ENCODE results near the gene FYB2.

The FYB2 gene

GRCh38 chr1:56710646-56711045, 108.6 kb downstream of the FYB2 start:
- DNase-seq (ENCODE audit: low read depth): no peak

GRCh38 chr1:56709995-56710394, 109.2 kb downstream of the FYB2 start:
- no peak for DNase-seq (ENCODE audit: low read depth)

- no peak for DNase-seq (ENCODE audit: low read depth)
These were observed 109.8 kb downstream of the FYB2 start for GRCh38 chr1:56709269-56709880.

- DNase-seq (ENCODE audit: low read depth): no peak
These were observed 111.8 kb downstream of the FYB2 start for GRCh38 chr1:56707379-56707778.

- DNase-seq (ENCODE audit: low read depth): no peak
These were observed 115.5 kb downstream of the FYB2 start for GRCh38 chr1:56703747-56704146.

GRCh38 chr1:56696663-56697062, 122.5 kb downstream of the FYB2 start:
- DNase-seq (ENCODE audit: low read depth): no peak

GRCh38 chr1:56688522-56689026, 130.6 kb downstream of the FYB2 start:
- DNase-seq (ENCODE audit: low read depth): no peak

GRCh38 chr1:56686169-56686568, 133.0 kb downstream of the FYB2 start:
- DNase-seq (ENCODE audit: low read depth): no peak

GRCh38 chr1:56683569-56683968, 135.6 kb downstream of the FYB2 start:
- no peak for DNase-seq (ENCODE audit: low read depth)

GRCh38 chr1:56676571-56677035, 142.6 kb downstream of the FYB2 start:
- DNase-seq (ENCODE audit: low read depth): no peak

GRCh38 chr1:56675763-56676162, 143.4 kb downstream of the FYB2 start:
- DNase-seq (ENCODE audit: low read depth): no peak

GRCh38 chr1:56672579-56672978, 146.6 kb downstream of the FYB2 start:
- DNase-seq (ENCODE audit: low read depth): no peak

- DNase-seq (ENCODE audit: low read depth): no peak
These were observed 147.7 kb downstream of the FYB2 start for GRCh38 chr1:56671542-56671941.

GRCh38 chr1:56671085-56671484, 148.1 kb downstream of the FYB2 start:
- no peak for DNase-seq (ENCODE audit: low read depth)

GRCh38 chr1:56670350-56670749, 148.9 kb downstream of the FYB2 start:
- DNase-seq (ENCODE audit: low read depth): no peak
